NCI-H128 (cell line): ENCODE data around the gene MAP2K7.
"Not testable (repeated sequence)": the region's sequence is repeated elsewhere in the genome, so short reads cannot be mapped to it uniquely, and the experiment has no call there.

Experiments used
- DNase-seq: peaks from one replicate; lab custom pipeline; 2025; ENCODE audit not compliant: unreplicated experiment; lab: John Stamatoyannopoulos, UW

The MAP2K7 gene

DNA sequence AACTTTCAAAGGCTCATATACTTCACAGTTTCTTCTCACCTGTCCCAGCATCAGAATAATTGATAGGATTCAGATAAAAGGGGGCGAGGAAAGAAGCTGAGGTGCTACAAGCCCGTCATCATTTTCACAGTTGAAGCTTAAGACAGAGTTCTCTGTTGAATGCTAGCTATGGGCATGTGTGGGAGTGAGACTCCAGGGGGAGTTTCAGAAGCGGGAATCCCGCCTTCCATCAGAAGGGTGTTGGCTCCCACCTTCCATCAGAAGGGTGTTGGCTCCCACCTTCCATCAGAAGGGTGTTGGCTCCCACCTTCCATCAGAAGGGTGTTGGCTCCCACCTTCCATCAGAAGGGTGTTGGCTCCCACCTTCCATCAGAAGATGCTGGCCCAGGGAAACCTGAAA lies 57.4 kb downstream of the MAP2K7 start:
- not testable (repeated sequence) for DNase-seq

DNA sequence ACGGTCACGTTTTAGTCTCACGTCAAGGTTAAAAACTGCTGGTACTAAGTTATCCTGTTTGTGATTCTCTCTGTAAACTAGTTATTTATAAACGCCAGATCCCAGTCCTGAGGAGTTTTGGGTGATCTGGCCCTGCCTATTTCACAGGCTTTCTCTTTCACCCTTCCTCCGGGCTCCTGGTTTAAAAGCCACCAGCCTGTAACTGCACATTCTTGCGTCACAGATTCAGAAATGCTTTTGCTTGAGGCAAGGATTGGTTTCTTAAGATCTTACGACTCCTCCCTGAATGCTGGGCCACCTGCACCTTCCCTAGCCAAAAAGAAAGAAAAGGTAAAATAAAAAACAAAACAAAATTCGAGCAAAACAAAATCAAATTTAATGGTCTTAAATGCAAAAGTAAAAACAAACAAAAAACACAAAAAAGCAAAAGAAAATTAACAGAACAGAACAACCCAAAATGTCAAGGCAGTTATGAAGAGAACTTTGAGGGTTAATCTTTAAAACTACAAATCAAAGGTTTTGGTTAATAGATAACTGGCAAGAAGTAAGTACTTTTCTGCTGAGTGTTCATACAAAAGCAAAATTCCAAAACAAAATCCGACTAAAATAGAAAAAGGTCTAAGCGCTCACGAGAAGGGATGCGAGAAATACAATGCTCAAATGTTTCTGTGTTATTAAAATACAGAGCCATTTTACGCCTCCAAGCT lies 58.4 kb downstream of the MAP2K7 start:
- DNase-seq: no peak

DNA sequence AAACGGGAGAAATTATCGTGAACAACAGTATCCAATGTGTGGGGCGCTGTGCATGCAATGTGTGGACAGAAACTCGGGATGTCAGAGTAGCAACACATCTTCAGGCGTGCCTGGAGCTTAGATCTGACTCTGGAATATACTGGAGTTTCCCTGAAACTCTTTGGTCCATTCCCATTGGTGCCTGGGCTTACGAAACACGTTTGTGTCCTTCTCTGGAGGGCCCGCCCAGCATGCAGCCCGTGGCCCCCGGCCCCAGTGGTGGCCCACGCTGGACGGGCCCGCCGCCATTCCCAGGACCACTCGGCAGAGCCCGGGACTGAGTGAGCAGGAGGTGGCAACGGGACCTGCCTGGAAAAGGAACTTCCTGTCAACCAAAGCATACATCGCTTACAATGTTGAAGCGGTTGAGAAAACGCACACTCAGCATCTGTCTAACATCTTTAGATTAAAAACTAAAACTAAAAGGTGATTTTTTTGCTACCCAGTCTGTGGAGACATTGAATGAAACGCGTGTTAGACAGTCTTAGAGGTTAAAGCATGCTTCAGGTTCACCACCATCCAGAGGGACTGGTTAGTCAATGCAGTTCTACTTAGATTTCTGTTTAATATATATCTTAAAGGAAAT lies 59.1 kb downstream of the MAP2K7 start:
- no peak for DNase-seq

- no peak for DNase-seq
These were observed 59.9 kb downstream of the MAP2K7 start for GRCh38 chr19:7963566-7963965.
